GM23338 (cell line): ENCODE measurements around the gene CCDC178. TPM values are rescaled to one million over a fixed set of nuclear protein-coding genes. Genes with fewer than 3 reads are reported as not detected.

ENCODE experiments used
- ATAC-seq: fragments of 200-7000 bp; cut with Tn5 transposase; 3 replicates; pipeline ENCODE4 v1.9.1; 2020
- DNase-seq: peaks from one replicate; pipeline ENCODE4 v3.0.0-alpha.2; 2015; ENCODE audit warnings: low spot score
- H2AFZ ChIP-seq: fragments of 200-600 bp; sonication (generic); 2 replicates; pipeline ENCODE4 v1.8.0; 2016; ENCODE audit warnings: antibody characterized with exemption, mild to moderate bottlenecking, moderate library complexity
- H3F3A ChIP-seq: fragments of 200-600 bp; sonication (generic); replicated peaks from 2 replicates; pipeline ENCODE4 v1.8.0; 2017; ENCODE audit warnings: antibody characterized with exemption, mixed run types, low read depth
- H3K27ac ChIP-seq: fragments of 200-600 bp; sonication (generic); 2 replicates; pipeline ENCODE4 v1.6.1; 2016; ENCODE audit warnings: low read depth
- H3K27me3 ChIP-seq: fragments of 200-600 bp; sonication (generic); 2 replicates; pipeline ENCODE4 v1.8.0; 2016; ENCODE audit warnings: mild to moderate bottlenecking, mixed run types, moderate library complexity; ENCODE audit not compliant: insufficient read depth
- H3K36me3 ChIP-seq: fragments of 200-600 bp; sonication (generic); 2 replicates; pipeline ENCODE4 v1.8.0; 2016; ENCODE audit warnings: mild to moderate bottlenecking; ENCODE audit not compliant: insufficient read depth
- H3K4me1 ChIP-seq: fragments of 200-600 bp; sonication (generic); 2 replicates; pipeline ENCODE4 v1.8.0; 2016; ENCODE audit warnings: mild to moderate bottlenecking, moderate library complexity; ENCODE audit not compliant: insufficient read depth
- H3K4me2 ChIP-seq: fragments of 200-600 bp; sonication (generic); 2 replicates; pipeline ENCODE4 v1.7.1; 2017; ENCODE audit warnings: mixed run types
- H3K4me3 ChIP-seq: fragments of 200-600 bp; sonication (generic); 2 replicates; pipeline ENCODE4 v1.6.1; 2016; ENCODE audit warnings: mixed run types
- H3K79me2 ChIP-seq: fragments of 200-600 bp; sonication (generic); replicated peaks from 2 replicates; pipeline ENCODE4 v1.8.0; 2017; ENCODE audit warnings: mild to moderate bottlenecking; ENCODE audit not compliant: insufficient read depth
- H3K9me2 ChIP-seq: fragments of 200-600 bp; sonication (generic); 2 replicates; pipeline ENCODE4 v1.8.0; 2017; ENCODE audit not compliant: insufficient read depth
- H4K20me1 ChIP-seq: fragments of 200-600 bp; sonication (generic); replicated peaks from 2 replicates; pipeline ENCODE4 v1.8.0; 2017; ENCODE audit warnings: mild to moderate bottlenecking; ENCODE audit not compliant: insufficient read depth
- H3K27ac Mint-ChIP-seq: 2 replicates; pipeline ENCODE4 v1.8.0; 2020; ENCODE audit warnings: inconsistent platforms, mild to moderate bottlenecking, moderate library complexity, mixed read lengths
- H3K27me3 Mint-ChIP-seq: 3 replicates; pipeline ENCODE4 v1.8.0; 2022; ENCODE audit warnings: low read depth, mild to moderate bottlenecking, moderate library complexity, mixed read lengths, inconsistent platforms; ENCODE audit not compliant: insufficient read depth, poor library complexity
- H3K36me3 Mint-ChIP-seq: 3 replicates; pipeline ENCODE4 v1.8.0; 2021; ENCODE audit warnings: low read depth, mild to moderate bottlenecking, inconsistent platforms, moderate library complexity, mixed read lengths
- H3K4me1 Mint-ChIP-seq: 3 replicates; pipeline ENCODE4 v1.8.0; 2020; ENCODE audit warnings: mild to moderate bottlenecking, inconsistent platforms, mixed read lengths
- H3K4me3 Mint-ChIP-seq: 3 replicates; pipeline ENCODE4 v1.8.0; 2021; ENCODE audit warnings: moderate library complexity, mild to moderate bottlenecking, inconsistent platforms, mixed read lengths
- H3K9me3 Mint-ChIP-seq: 3 replicates; pipeline ENCODE4 v1.8.0; 2020; ENCODE audit warnings: moderate library complexity, mild to moderate bottlenecking, inconsistent platforms, mixed read lengths
- CREB1 ChIP-seq: fragments of 250-450 bp; sonication (Bioruptor Pico); IDR thresholded peaks from 2 replicates; pipeline ENCODE4 v1.5.0; 2020; ENCODE audit warnings: low read depth, mild to moderate bottlenecking, moderate library complexity
- CTCF ChIP-seq, 2 experiments: fragments of 200-600 bp in 1 of 2; sonication (generic) in 1 of 2; conservative IDR thresholded peaks; 2 replicates each; pipeline versions ENCODE4 v1.5.1 to v1.6.1; 2016 to 2017; ENCODE audit warnings: antibody characterized with exemption in 2 of 2, low read depth in 2 of 2, mild to moderate bottlenecking in 2 of 2, moderate library complexity in 1 of 2
- EZH2 ChIP-seq: fragments of 200-600 bp; sonication (generic); IDR thresholded peaks from one replicate; pipeline ENCODE4 v1.8.0; 2017; ENCODE audit warnings: antibody characterized with exemption, mild to moderate bottlenecking, low read depth; ENCODE audit not compliant: unreplicated experiment
- EZH2phosphoT487 ChIP-seq: fragments of 200-600 bp; sonication (generic); IDR thresholded peaks from one replicate; pipeline ENCODE4 v1.8.1; 2018; ENCODE audit warnings: antibody characterized with exemption; ENCODE audit not compliant: unreplicated experiment
- JUNB ChIP-seq: IDR thresholded peaks from one replicate; pipeline ENCODE4 v1.6.1; 2016; ENCODE audit warnings: antibody characterized with exemption; ENCODE audit not compliant: unreplicated experiment
- NANOG ChIP-seq: IDR thresholded peaks from 2 replicates; pipeline ENCODE4 v1.6.1; 2016; ENCODE audit warnings: antibody characterized with exemption, borderline replicate concordance
- POLR2AphosphoS5 ChIP-seq: IDR thresholded peaks from 2 replicates; pipeline ENCODE4 v1.6.1; 2016; ENCODE audit warnings: antibody characterized with exemption, low read depth
- STAT1 ChIP-seq: IDR thresholded peaks from one replicate; pipeline ENCODE4 v1.6.1; 2016; ENCODE audit warnings: antibody characterized with exemption; ENCODE audit not compliant: unreplicated experiment
- ZNF114 ChIP-seq: fragments of 250-450 bp; sonication (Bioruptor Pico); IDR thresholded peaks from 2 replicates; pipeline ENCODE4 v1.5.0; 2020; ENCODE audit warnings: mild to moderate bottlenecking, moderate library complexity
- ZNF331 ChIP-seq: fragments of 250-450 bp; sonication (Bioruptor Pico); IDR thresholded peaks from 2 replicates; pipeline ENCODE4 v1.5.0; 2020; ENCODE audit warnings: low read depth, mild to moderate bottlenecking, moderate library complexity
- ZNF462 ChIP-seq: fragments of 250-450 bp; sonication (Bioruptor Pico); IDR thresholded peaks from 2 replicates; pipeline ENCODE4 v1.5.0; 2020; ENCODE audit warnings: mild to moderate bottlenecking, moderate library complexity
- polyA plus RNA-seq: library from polyadenylated mRNA; unstranded; fragments of >200 nt; fragmentation: Nextera tagmentation; extraction: Ambion mirVana; gene quantifications from 2 replicates; pipeline ENCODE4 v1.2.1, GENCODE V29; 2016
- total RNA-seq: library from RNA; depleted of rRNA; stranded (reverse); fragments of >200 nt; shearing (Covaris generic); gene quantifications from 2 replicates; pipeline ENCODE4 v1.2.3, GENCODE V29; 2014
- TF ChIP-seq, protein P1 (sequence below): IDR thresholded peaks from one replicate; pipeline ENCODE4 v1.6.1; 2018; ENCODE audit warnings: antibody characterized with exemption; ENCODE audit not compliant: unreplicated experiment
- TF ChIP-seq, protein P2 (sequence below): IDR thresholded peaks from 2 replicates; pipeline ENCODE4 v1.6.1; 2016; ENCODE audit warnings: antibody characterized with exemption

The CCDC178 gene
- total and polyA plus RNA-seq, 2 experiments from 2014 or later, result 0.17 to 0.24 TPM

DNA sequence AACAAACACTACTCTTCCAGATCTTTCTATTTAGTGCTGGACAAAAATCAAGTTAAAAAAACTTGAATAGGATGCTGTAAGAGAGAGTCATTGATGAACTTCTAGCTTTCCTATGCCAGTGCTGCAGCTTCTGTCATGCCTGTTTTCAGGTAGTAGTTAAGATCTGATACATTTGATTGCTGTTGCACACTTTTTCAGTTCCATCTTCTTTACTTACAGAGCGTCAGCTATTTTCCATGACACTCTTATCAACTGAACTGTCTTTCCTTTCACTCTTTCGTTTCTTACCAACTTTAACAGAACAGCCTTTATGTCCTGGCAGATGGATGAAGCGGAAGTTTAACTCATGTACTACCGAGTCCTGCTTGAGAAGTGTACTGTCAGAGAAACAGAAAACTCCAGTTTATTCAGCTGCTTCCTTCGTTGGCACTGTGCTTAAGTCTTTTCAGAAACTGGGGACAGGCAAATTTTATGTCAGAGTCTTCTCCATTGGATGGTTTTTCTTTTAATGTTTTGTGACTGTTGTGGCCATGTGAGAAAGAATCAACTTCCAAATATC lies 521.8 kb downstream of the CCDC178 start:
- peak overlapping the region; percentile 34; the same call in 1 of the 2 replicates for H2AFZ ChIP-seq

More for the DNA sequence above, 521.8 kb downstream of the CCDC178 start:
- Histone ChIP-seq H3K4me3 (no peak overlapping the region), H3K4me2 (no peak overlapping the region), H3K36me3 (no peaks in the 10 kb centered on the region), H4K20me1 (no peaks in the 10 kb centered on the region), H3K27me3 (no peaks in the 10 kb centered on the region), H3F3A (no peaks in the 10 kb centered on the region), H3K9me2 (no peaks in the 10 kb centered on the region), H3K27ac (no peak overlapping the region), H3K79me2 (no peaks in the 10 kb centered on the region), H3K4me1 (no peaks in the 10 kb centered on the region)
- Mint-ChIP-seq H3K27ac (no peak overlapping the region), H3K9me3 (no peaks in the 10 kb centered on the region), H3K4me3 (no peak overlapping the region), H3K36me3 (no peaks in the 10 kb centered on the region), H3K4me1 (no peaks in the 10 kb centered on the region), H3K27me3 (no peaks in the 10 kb centered on the region)
- TF ChIP-seq CREB1 (CRISPR knock-in tag) (no peak), NANOG (no peak), EZH2 (no peak), POLR2AphosphoS5 (no peak), CTCF (conservative IDR thresholded peaks at IDR 0.05; ENCODE audit: low read depth in 2 of 2) (no peak), JUNB (no peak), ZNF331 (CRISPR knock-in tag) (no peak), STAT1 (no peak), ZNF462 (CRISPR knock-in tag) (no peak), EZH2phosphoT487 (no peak), ZNF114 (CRISPR knock-in tag) (no peak)
- TF ChIP-seq, protein P1, sequence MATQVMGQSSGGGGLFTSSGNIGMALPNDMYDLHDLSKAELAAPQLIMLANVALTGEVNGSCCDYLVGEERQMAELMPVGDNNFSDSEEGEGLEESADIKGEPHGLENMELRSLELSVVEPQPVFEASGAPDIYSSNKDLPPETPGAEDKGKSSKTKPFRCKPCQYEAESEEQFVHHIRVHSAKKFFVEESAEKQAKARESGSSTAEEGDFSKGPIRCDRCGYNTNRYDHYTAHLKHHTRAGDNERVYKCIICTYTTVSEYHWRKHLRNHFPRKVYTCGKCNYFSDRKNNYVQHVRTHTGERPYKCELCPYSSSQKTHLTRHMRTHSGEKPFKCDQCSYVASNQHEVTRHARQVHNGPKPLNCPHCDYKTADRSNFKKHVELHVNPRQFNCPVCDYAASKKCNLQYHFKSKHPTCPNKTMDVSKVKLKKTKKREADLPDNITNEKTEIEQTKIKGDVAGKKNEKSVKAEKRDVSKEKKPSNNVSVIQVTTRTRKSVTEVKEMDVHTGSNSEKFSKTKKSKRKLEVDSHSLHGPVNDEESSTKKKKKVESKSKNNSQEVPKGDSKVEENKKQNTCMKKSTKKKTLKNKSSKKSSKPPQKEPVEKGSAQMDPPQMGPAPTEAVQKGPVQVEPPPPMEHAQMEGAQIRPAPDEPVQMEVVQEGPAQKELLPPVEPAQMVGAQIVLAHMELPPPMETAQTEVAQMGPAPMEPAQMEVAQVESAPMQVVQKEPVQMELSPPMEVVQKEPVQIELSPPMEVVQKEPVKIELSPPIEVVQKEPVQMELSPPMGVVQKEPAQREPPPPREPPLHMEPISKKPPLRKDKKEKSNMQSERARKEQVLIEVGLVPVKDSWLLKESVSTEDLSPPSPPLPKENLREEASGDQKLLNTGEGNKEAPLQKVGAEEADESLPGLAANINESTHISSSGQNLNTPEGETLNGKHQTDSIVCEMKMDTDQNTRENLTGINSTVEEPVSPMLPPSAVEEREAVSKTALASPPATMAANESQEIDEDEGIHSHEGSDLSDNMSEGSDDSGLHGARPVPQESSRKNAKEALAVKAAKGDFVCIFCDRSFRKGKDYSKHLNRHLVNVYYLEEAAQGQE, result no peak
- TF ChIP-seq, protein P2, sequence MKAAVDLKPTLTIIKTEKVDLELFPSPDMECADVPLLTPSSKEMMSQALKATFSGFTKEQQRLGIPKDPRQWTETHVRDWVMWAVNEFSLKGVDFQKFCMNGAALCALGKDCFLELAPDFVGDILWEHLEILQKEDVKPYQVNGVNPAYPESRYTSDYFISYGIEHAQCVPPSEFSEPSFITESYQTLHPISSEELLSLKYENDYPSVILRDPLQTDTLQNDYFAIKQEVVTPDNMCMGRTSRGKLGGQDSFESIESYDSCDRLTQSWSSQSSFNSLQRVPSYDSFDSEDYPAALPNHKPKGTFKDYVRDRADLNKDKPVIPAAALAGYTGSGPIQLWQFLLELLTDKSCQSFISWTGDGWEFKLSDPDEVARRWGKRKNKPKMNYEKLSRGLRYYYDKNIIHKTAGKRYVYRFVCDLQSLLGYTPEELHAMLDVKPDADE, result no peak
- ATAC-seq, result no peak
- no peak for DNase-seq
